Tibial nerve (tissue), 4 donors: ENCODE measurements around the gene NDUFB10. TPM values are rescaled to one million over a fixed set of nuclear protein-coding genes. Genes with fewer than 3 reads are reported as not detected.

ENCODE experiments used
- DNase-seq, 2 donors: peaks; one replicate each; pipeline ENCODE4 v3.0.0-alpha.2; 2019; ENCODE audit warnings: low spot score in 2 of 2
- H3K27ac ChIP-seq, 4 donors: fragments of 200-600 bp; sonication (generic) in 3 of 4; one replicate each; pipeline ENCODE4 v1.5.1; 2017 to 2019; ENCODE audit warnings: mild to moderate bottlenecking in 1 of 4
- H3K27me3 ChIP-seq, 2 donors: fragments of 200-600 bp; sonication (generic) in 1 of 2; one replicate each; pipeline versions ENCODE4 v1.5.1 to v1.6.0; 2017 to 2019
- H3K36me3 ChIP-seq, 3 donors: fragments of 200-600 bp; sonication (generic); one replicate each; pipeline ENCODE4 v1.5.1; 2018 to 2019
- H3K4me1 ChIP-seq, 4 donors: fragments of 200-600 bp; sonication (generic) in 3 of 4; one replicate each; pipeline ENCODE4 v1.5.1; 2017 to 2019
- H3K4me3 ChIP-seq, 4 donors: fragments of 200-600 bp; sonication (generic) in 3 of 4; one replicate each; pipeline ENCODE4 v1.5.1; 2017 to 2019; ENCODE audit warnings: mild to moderate bottlenecking in 1 of 4, moderate library complexity in 1 of 4
- H3K9me3 ChIP-seq, 4 donors: fragments of 200-600 bp; sonication (generic) in 3 of 4; one replicate each; pipeline ENCODE4 v1.5.1; 2017 to 2019
- CTCF ChIP-seq, 5 experiments: fragments of 200-600 bp in 3 of 5; fragments of 450-650 bp in 2 of 5; sonication (generic) in 3 of 5; IDR thresholded peaks; one replicate each; pipeline ENCODE4 v1.5.1; 2016 to 2019; ENCODE audit warnings: antibody characterized with exemption in 5 of 5, mild to moderate bottlenecking in 3 of 5, moderate library complexity in 2 of 5
- EP300 ChIP-seq, 2 donors: sonication (generic); formaldehyde crosslinking; IDR thresholded peaks; one replicate each; pipeline ENCODE4 v1.6.1; 2017; ENCODE audit warnings: antibody characterized with exemption in 2 of 2, mild to moderate bottlenecking in 1 of 2
- POLR2A ChIP-seq, 2 donors: fragments of 450-650 bp; IDR thresholded peaks; one replicate each; pipeline ENCODE4 v1.6.1; 2017; ENCODE audit warnings: antibody characterized with exemption in 2 of 2, mild to moderate bottlenecking in 2 of 2, moderate library complexity in 2 of 2
- WGBS, 2 donors: methylation state at CpG; one replicate each; pipeline ENCODE4 v1.1.5; 2018; 5-methylcytosine and 5-hydroxymethylcytosine counted together
- total RNA-seq, 4 donors: library from RNA; depleted of rRNA; stranded (reverse); fragments of >200 nt; gene quantifications; one replicate each; pipeline ENCODE4 v1.1.0, GENCODE V29; 2016

Gene NDUFB10
- total RNA-seq, 4 donors from 2014 or later = 86.9 to 136 (median 116) TPM

- Histone ChIP-seq H3K9me3 (no peaks in the 10 kb centered on the region), H3K4me3 (no peak overlapping the region), H3K27me3 (peaks cover 0 to 9% of the 10 kb centered on the region in 2 donors), H3K4me1 (peaks cover 0 to 3% (median under 1%) of the 10 kb centered on the region in 4 donors), H3K27ac (peak overlapping the region in 1 of 4 donors; percentile 35), H3K36me3 (peaks cover 20 to 69% (median 21%) of the 10 kb centered on the region in 3 donors)
- TF ChIP-seq POLR2A (IDR thresholded peaks at IDR 0.05) (no peak), CTCF (IDR thresholded peaks at IDR 0.05) (no peak), EP300 (IDR thresholded peaks at IDR 0.05) (no peak)
- WGBS, 2 donors = 75 to 86% methylated on average over 13 to 25 of the region's 26 CpGs
- no peak for DNase-seq
Observed at GRCh38 chr16:1997494-1998359, 38.4 kb downstream of the NDUFB10 start.

GRCh38 chr16:1998360-1998835 lies 39.1 kb downstream of the NDUFB10 start:
- TF ChIP-seq POLR2A (IDR thresholded peaks at IDR 0.05) (no peak), CTCF (IDR thresholded peaks at IDR 0.05) (no peak), EP300 (IDR thresholded peaks at IDR 0.05) (no peak)
- Histone ChIP-seq H3K4me1 (peaks cover 0 to 5% (median 0%) of the 10 kb centered on the region in 4 donors), H3K9me3 (no peaks in the 10 kb centered on the region), H3K36me3 (peaks cover 20 to 76% (median 23%) of the 10 kb centered on the region in 3 donors), H3K4me3 (no peak overlapping the region), H3K27me3 (peaks cover 0 to 2% of the 10 kb centered on the region in 2 donors), H3K27ac (peak overlapping the region in 1 of 4 donors; percentile 35)
- no peak for DNase-seq
- WGBS, 2 donors = 93 to 95% methylated on average over 21 to 22 of the region's 27 CpGs

- Histone ChIP-seq H3K4me1 (peaks cover 0 to 12% (median 6%) of the 10 kb centered on the region in 4 donors), H3K9me3 (no peaks in the 10 kb centered on the region), H3K27me3 (no peaks in the 10 kb centered on the region), H3K4me3 (no peak overlapping the region), H3K36me3 (peaks cover 20 to 78% (median 23%) of the 10 kb centered on the region in 3 donors), H3K27ac (no peak overlapping the region)
- WGBS, 2 donors = 83 to 92% methylated on average over 25 to 27 of the region's 39 CpGs
- TF ChIP-seq CTCF (IDR thresholded peaks at IDR 0.05) (no peak), POLR2A (IDR thresholded peaks at IDR 0.05) (no peak), EP300 (IDR thresholded peaks at IDR 0.05) (no peak)
- no peak for DNase-seq
Observed at GRCh38 chr16:1998852-1999801, 39.8 kb downstream of the NDUFB10 start.

GRCh38 chr16:1999866-2000514 lies 40.7 kb downstream of the NDUFB10 start:
- no peaks in the 10 kb centered on the region for H3K27me3 ChIP-seq
- 89 to 90% methylated on average over 23 of the region's 28 CpGs for WGBS, 2 donors
- no peak for DNase-seq
- TF ChIP-seq CTCF (IDR thresholded peaks at IDR 0.05) (no peak), EP300 (IDR thresholded peaks at IDR 0.05) (no peak), POLR2A (IDR thresholded peaks at IDR 0.05) (no peak)
- H3K4me3 ChIP-seq = no peak overlapping the region
- peaks cover 20 to 78% (median 23%) of the 10 kb centered on the region in 3 donors for H3K36me3 ChIP-seq
- H3K4me1 ChIP-seq = peaks cover 0 to 21% (median 14%) of the 10 kb centered on the region in 4 donors
- no peaks in the 10 kb centered on the region for H3K9me3 ChIP-seq
- no peak overlapping the region for H3K27ac ChIP-seq
